ENCODE data around the gene LIG1. TPM values are rescaled to one million over a fixed set of nuclear protein-coding genes. Genes with fewer than 3 reads are reported as not detected.
A peak's percentile ranks its signal among the peaks of the same experiment; 100 is the strongest.

Gene LIG1
- total RNA-seq, 2 experiments from 2014 or later = 172 to 279 TPM

DNA sequence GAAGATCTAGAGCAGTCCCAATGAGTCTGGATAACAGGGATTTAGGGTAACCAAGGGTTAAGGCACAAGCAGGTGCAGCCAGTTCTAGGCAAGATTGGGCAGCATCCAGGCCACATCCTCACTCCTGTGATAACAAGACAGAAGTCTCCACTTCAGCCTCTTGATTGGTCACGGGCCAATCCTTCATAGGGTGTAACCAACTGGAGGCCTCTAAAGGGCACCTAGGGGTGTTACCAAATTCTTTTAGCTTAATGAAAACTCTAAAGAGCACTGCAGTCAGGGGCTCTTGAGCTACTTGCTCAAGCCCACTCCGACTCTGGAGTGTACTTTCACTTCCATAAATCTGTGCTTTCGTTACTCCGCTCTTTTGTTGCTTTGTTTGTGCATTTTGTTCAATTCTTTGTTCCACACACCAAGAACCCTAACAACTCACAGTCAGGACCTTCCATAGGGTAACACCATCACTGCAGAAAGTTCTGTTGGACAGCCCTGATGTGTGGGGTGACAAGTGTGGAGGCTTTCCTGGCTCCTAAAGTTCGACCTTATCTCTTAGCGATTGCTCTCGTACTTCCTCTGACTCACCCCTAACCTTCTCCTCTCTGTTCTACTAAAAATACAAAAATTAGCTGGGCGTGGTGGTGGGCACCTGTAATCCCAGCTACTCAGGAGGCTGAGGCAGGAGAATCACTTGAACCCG lies 36.4 kb upstream of the LIG1 start:
- no TSS peak for BruUV-seq (replicated peaks)
- no peaks in the 10 kb centered on the region for H4K20me1 ChIP-seq (ENCODE audit: insufficient read depth, low read length)
- H3K4me2 ChIP-seq (ENCODE audit: low read length) = peak overlapping the region; percentile 56
- H3K79me2 ChIP-seq (ENCODE audit: insufficient read depth, low read depth, low read length) = peaks cover 16% of the 10 kb centered on the region
- CTCF ChIA-PET (ENCODE audit: unreplicated experiment) = no interaction called here
- intact Hi-C loops (cut with micrococcal nuclease; ENCODE audit: unreplicated experiment) = no loop called here
- TF ChIP-seq, protein P1, sequence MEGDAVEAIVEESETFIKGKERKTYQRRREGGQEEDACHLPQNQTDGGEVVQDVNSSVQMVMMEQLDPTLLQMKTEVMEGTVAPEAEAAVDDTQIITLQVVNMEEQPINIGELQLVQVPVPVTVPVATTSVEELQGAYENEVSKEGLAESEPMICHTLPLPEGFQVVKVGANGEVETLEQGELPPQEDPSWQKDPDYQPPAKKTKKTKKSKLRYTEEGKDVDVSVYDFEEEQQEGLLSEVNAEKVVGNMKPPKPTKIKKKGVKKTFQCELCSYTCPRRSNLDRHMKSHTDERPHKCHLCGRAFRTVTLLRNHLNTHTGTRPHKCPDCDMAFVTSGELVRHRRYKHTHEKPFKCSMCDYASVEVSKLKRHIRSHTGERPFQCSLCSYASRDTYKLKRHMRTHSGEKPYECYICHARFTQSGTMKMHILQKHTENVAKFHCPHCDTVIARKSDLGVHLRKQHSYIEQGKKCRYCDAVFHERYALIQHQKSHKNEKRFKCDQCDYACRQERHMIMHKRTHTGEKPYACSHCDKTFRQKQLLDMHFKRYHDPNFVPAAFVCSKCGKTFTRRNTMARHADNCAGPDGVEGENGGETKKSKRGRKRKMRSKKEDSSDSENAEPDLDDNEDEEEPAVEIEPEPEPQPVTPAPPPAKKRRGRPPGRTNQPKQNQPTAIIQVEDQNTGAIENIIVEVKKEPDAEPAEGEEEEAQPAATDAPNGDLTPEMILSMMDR (conservative IDR thresholded peaks at IDR 0.05; ENCODE audit: low read length) = no peak
- no peak for TF ChIP-seq EZH2phosphoT487 (IDR thresholded peaks at IDR 0.05; ENCODE audit: borderline replicate concordance, low read depth, low read length)
- no peaks in the 10 kb centered on the region for H3K9me2 ChIP-seq (ENCODE audit: insufficient read depth, low read length)
- peaks cover 23% of the 10 kb centered on the region for H3K4me1 ChIP-seq (ENCODE audit: insufficient read depth, low read length, poor library complexity, severe bottlenecking)
- H2AFZ ChIP-seq (ENCODE audit: low read length) = no peak overlapping the region
- peak; percentile 58 for DNase-seq (ENCODE audit: low spot score)
- no peaks in the 10 kb centered on the region for H3K9me3 ChIP-seq (ENCODE audit: low read length)
- peak overlapping the region; percentile 47 for H3K27ac ChIP-seq (ENCODE audit: low read depth, low read length, poor library complexity, severe bottlenecking)
- H3K4me3 ChIP-seq (ENCODE audit: low read depth, low read length, poor library complexity, severe bottlenecking) = peak overlapping the region; percentile 38
- POLR2A ChIA-PET = interaction anchor here (0.6 kb wide), 1 partner anchor 51 kb away, joined by 4 read pairs; no protein-coding TSS in a partner anchor
- peaks cover 34% of the 10 kb centered on the region for H3K36me3 ChIP-seq (ENCODE audit: insufficient read depth, low read length)

DNA sequence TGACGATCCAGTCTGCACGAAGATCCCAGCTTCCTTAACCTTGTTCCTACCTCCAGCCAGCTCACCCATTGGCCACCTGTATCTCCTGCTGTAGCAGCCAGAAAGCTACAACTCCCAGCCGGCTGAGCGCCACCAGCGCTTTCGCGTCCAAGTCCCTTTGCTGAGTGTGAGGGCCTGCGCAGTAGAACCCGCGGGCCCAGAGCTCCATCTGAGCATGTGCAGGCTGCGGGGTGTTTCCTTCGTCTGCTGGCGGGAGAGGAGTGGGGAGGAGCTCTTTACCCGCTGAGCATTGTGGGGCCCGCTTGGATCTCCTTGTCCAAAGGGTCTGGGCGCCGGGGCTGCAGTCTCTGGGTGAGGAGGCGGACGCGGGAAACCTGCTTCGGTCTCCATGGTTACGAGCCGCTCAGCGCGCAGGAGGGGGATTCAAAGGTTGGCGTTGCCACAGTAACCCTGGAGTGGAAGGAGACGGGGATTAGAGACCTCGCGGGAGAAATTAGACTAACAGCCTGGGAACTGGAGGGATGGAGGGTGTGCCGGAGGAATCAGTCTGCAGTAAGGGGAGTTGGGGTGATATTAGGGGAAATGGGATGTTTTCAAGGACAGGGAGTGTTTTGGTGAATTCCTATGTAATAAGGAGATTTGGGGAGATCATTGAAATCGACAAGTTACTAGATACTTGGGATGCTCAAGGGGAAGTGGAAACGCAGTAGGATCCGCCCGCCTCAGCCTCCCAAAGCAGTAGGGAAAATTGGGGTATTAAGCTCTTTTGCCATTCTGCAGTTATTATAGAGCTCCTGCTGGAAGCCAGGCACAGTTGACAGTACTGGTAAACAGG lies 33.9 kb upstream of the LIG1 start:
- no peaks in the 10 kb centered on the region for H3K9me2 ChIP-seq (ENCODE audit: insufficient read depth, low read length)
- ChIA-PET POLR2A (interaction anchor here (0.6 to 2.8 kb wide), 15 partner anchors 10 to 1957 kb away, joined by 3 to 24 read pairs (median 4); partner anchors contain the start of gene CARD8), CTCF (ENCODE audit: unreplicated experiment) (interaction anchor here (0.6 to 1.4 kb wide), 6 partner anchors 11 to 55 kb away, joined by 3 to 6 read pairs (median 3); no protein-coding TSS in a partner anchor)
- no peaks in the 10 kb centered on the region for H3K9me3 ChIP-seq (ENCODE audit: low read length)
- peak overlapping the region; percentile 81 for H3K4me3 ChIP-seq (ENCODE audit: low read depth, low read length, poor library complexity, severe bottlenecking)
- no peaks in the 10 kb centered on the region for H4K20me1 ChIP-seq (ENCODE audit: insufficient read depth, low read length)
- H3K27ac ChIP-seq (ENCODE audit: low read depth, low read length, poor library complexity, severe bottlenecking) = peak overlapping the region; percentile 60
- H2AFZ ChIP-seq (ENCODE audit: low read length) = peak overlapping the region; percentile 83; the same call in 1 of the 2 replicates
- peaks cover 20% of the 10 kb centered on the region for H3K36me3 ChIP-seq (ENCODE audit: insufficient read depth, low read length)
- intact Hi-C loops (cut with micrococcal nuclease; ENCODE audit: unreplicated experiment) = loop anchor here (5.0 kb wide), 1 partner anchor 53 kb away; the partner anchor contains the start of gene CARD8
- H3K79me2 ChIP-seq (ENCODE audit: insufficient read depth, low read depth, low read length) = peaks cover 16% of the 10 kb centered on the region
- no TSS peak for BruUV-seq (replicated peaks)
- DNase-seq (ENCODE audit: low spot score) = peak; percentile 95
- peak overlapping the region; percentile 84 for H3K4me2 ChIP-seq (ENCODE audit: low read length)
- TF ChIP-seq, protein P1 (conservative IDR thresholded peaks at IDR 0.05; ENCODE audit: low read length) = no peak
- no peak for TF ChIP-seq EZH2phosphoT487 (IDR thresholded peaks at IDR 0.05; ENCODE audit: borderline replicate concordance, low read depth, low read length)
- peaks cover 23% of the 10 kb centered on the region for H3K4me1 ChIP-seq (ENCODE audit: insufficient read depth, low read length, poor library complexity, severe bottlenecking)
